GM06990 (cell line): Measurements from ENCODE around the gene DMD.

Source experiments
- DNase-seq: peaks from one replicate; pipeline ENCODE4 v3.0.0-alpha.2; 2011; ENCODE audit not compliant: insufficient read length; ENCODE audit errors: extremely low read depth
- H3K27me3 ChIP-seq: replicated peaks from 2 replicates; pipeline ENCODE4 v1.6.0; 2011; ENCODE audit warnings: low read length; ENCODE audit not compliant: control insufficient read depth, insufficient read depth
- H3K36me3 ChIP-seq: 2 replicates; pipeline ENCODE4 v1.5.1; 2011; ENCODE audit warnings: low read length; ENCODE audit not compliant: control insufficient read depth, insufficient read depth
- H3K4me3 ChIP-seq: replicated peaks from 2 replicates; pipeline ENCODE4 v1.5.1; 2011; ENCODE audit warnings: low read depth, mild to moderate bottlenecking, control low read depth, low read length
- TF ChIP-seq, protein P1 (sequence below): IDR thresholded peaks from 2 replicates; pipeline ENCODE4 v1.5.1; 2011; ENCODE audit warnings: low read length, control low read depth, mild to moderate bottlenecking, inconsistent platforms; ENCODE audit not compliant: insufficient read depth, poor library complexity, severe bottlenecking

Gene DMD

DNA sequence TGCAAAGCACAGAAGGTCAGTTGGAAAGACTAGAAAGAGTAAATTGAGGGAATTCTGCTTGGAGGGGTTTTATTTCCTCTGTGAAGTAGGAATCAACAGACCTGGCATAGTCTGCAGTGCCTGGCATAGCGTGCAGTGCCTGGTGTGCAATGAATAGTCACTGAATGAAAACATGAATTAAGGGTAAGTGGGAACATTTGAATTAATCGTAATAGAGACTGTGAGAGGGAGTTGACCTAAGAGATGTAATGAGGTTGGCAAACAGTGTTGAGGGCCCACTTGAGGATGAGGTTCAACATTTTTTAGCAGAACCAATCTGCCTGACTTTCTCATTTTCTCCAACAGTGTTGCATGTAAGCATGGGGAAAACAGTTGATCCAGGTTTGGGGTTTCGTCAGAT lies 1762.3 kb downstream of the DMD start:
- no peak overlapping the region for H3K4me3 ChIP-seq
- DNase-seq: no peak
- H3K27me3 ChIP-seq: no peaks in the 10 kb centered on the region
- TF ChIP-seq, protein P1, sequence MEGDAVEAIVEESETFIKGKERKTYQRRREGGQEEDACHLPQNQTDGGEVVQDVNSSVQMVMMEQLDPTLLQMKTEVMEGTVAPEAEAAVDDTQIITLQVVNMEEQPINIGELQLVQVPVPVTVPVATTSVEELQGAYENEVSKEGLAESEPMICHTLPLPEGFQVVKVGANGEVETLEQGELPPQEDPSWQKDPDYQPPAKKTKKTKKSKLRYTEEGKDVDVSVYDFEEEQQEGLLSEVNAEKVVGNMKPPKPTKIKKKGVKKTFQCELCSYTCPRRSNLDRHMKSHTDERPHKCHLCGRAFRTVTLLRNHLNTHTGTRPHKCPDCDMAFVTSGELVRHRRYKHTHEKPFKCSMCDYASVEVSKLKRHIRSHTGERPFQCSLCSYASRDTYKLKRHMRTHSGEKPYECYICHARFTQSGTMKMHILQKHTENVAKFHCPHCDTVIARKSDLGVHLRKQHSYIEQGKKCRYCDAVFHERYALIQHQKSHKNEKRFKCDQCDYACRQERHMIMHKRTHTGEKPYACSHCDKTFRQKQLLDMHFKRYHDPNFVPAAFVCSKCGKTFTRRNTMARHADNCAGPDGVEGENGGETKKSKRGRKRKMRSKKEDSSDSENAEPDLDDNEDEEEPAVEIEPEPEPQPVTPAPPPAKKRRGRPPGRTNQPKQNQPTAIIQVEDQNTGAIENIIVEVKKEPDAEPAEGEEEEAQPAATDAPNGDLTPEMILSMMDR: no peak
- no peaks in the 10 kb centered on the region for H3K36me3 ChIP-seq

DNA sequence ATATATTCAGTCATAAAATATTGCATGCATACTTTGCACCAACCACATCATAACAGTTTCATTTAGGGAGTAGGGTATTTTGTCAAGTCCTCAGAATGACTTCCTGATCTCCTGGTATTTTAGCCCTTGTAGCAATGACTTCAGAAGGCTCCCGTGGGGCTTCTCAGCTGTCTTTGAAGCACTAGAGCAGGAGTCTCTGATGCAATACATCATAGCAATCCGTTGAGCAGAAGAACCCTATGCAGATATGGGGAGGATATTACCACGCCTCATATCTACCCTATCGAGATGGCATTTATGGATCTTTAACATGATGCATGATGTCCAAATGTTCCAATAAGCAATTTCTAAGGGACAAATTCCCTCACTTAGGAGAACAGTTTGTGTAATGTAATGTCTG lies 1765.8 kb downstream of the DMD start:
- H3K27me3 ChIP-seq: no peaks in the 10 kb centered on the region
- TF ChIP-seq, protein P1: no peak
- DNase-seq: no peak
- no peak overlapping the region for H3K4me3 ChIP-seq
- H3K36me3 ChIP-seq: no peaks in the 10 kb centered on the region

DNA sequence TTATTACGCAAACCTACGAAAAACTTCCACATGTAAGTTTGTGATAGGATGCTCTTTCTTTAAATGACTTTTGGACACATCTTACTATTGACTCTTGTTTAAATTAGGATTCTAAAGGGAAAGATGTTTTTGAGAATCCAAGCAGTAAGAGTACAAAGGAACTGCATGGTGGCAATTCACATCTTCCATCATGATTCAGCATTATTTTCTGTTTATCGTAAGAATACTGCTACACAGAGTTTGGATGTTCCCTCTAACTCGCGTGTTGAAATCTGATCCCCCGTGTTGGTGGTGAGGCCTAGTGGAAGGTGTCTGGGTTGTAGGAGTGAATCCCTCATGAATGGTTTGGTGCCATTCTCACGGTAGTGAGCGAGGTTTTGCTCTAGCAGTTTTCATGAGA lies 1767.7 kb downstream of the DMD start:
- H3K4me3 ChIP-seq: no peak overlapping the region
- DNase-seq: no peak
- no peaks in the 10 kb centered on the region for H3K36me3 ChIP-seq
- TF ChIP-seq, protein P1: no peak
- no peaks in the 10 kb centered on the region for H3K27me3 ChIP-seq

DNA sequence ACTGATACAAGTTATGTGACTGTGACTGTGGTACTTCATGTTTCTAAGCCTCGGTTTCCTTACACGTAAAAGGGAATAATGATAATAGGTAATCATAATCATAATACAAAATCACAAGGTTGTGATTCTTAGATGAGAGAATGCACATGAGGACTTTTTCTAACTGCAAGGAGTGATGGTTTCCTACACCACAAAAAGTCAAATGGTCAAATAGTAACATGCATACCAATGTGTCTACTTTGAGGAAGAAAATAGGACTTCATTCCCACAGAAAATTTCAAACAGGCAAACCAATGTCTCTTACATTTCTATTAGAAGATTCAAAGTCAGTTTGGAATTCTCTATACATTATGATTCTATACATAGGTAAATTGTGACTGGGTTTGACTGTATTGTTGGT lies 1770.8 kb downstream of the DMD start:
- H3K36me3 ChIP-seq: no peaks in the 10 kb centered on the region
- TF ChIP-seq, protein P1: no peak
- no peak overlapping the region for H3K4me3 ChIP-seq
- DNase-seq: no peak
- no peaks in the 10 kb centered on the region for H3K27me3 ChIP-seq

DNA sequence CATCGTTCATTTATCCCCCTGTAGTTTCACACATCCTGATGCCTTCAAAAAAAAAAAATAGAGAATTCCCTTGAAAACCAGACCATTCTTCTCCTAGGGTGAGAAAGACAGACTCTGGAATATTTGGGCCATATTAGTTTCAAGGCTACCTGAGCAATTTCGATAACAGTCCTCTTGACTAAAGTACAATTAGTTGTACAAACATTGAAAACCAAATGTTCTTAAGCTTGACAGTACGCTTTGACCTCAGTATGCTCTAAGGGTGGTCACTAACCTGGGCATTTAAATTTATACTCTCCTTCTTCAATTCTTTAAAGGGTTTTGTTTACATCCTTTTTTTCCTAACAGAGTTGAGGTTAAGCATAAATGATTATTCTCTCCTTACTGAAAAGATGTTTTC lies 1774.9 kb downstream of the DMD start:
- no peaks in the 10 kb centered on the region for H3K36me3 ChIP-seq
- no peak overlapping the region for H3K4me3 ChIP-seq
- H3K27me3 ChIP-seq: no peaks in the 10 kb centered on the region; the same call in 1 of the 2 replicates
- TF ChIP-seq, protein P1: no peak
- DNase-seq: no peak

DNA sequence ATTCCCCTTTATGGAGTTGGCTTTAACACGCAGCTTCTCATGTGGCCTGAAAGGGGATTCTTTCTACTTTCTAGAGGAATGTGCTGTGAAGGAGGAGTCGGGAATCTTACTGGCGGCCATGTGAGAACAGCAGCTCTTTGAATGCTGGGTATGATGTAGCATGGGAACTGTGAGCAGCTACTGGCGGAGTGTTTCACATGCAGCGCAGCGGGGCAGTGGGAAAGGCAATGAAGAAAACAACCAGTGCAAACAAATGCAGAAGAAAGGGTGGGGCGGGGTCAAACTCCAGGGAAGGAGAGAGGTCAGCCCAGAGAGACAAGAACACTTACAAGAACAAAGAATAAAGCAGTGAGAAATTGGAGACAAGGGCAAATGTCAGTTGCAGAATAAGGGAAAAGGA lies 1775.8 kb downstream of the DMD start:
- Histone ChIP-seq H3K27me3 (no peaks in the 10 kb centered on the region; the same call in 1 of the 2 replicates), H3K36me3 (no peaks in the 10 kb centered on the region), H3K4me3 (no peak overlapping the region)
- no peak for DNase-seq
- TF ChIP-seq, protein P1: no peak
